GM15510 (cell line): Measurements from ENCODE around the gene GPC4.

ENCODE experiments used
- POLR2A ChIP-seq: IDR thresholded peaks from 3 replicates; pipeline ENCODE4 v1.6.1; 2011; ENCODE audit warnings: borderline replicate concordance; ENCODE audit not compliant: insufficient read length; ENCODE audit errors: extremely low read depth

Gene GPC4

DNA sequence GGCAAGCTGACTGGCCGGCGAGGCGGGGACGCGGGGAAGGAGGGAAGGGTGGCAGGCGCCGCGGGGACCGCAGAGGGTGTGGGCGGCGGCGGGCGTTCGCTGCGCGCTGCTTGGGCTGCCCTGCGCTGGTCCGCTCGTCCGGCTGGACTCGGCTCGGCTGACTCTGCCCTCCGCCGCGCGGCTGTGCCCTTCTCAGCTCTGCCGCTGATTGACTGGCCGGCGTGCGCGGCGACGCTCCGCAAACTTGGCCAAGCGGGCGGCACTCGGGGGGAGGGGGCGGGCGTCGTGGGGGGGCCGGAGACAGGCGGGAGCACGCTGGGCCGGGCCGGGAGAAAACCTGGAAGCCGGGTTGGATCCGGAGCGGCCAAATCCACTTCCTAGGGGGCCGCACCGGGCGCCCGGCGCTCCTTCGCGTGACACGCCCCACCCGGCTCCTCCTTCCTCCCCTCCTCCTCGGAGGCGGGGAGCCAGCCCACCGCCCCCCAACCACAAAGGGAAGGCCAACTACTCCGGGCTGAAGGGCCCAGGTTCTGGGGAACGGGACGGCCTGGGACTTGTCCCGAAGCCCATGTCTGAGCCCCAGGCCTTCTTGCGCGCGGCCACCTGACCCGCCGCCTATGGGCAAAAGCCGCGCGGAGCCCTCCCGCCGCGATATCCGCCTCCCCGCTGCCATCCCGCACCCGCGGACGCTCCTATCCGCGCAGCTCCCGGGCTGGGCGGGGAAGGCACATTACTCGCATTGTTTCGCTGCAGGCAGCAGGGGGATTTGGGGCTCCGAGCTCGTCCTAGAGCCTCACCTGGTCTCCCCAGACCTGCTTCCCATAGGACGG lies at the start of gene GPC4:
GPC4 (minus strand) TSS at position 214 of the 830 bp plus-strand sequence. CDS start 524 bp downstream, outside the sequence.
- TF ChIP-seq POLR2A, result no peak

DNA sequence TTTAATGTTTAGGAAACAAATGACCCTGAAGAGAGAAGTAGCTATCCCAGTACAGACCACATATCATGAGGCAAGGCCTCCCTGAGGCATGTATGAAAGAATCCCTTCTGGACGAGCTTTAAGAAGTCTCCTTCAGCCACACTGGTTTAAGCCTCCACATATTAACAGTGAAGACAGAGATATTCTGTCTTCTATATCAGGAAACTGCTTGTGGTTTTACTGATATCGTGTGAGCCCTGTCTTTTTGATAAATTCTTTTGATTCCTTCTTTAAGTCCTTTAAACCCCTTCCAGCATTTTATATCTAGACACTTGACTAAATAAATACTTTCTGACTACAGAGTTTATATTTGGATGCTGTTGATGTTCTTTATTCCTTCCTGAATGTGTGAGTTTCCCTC lies 45.9 kb upstream of the GPC4 start:
- TF ChIP-seq POLR2A, result no peak

DNA sequence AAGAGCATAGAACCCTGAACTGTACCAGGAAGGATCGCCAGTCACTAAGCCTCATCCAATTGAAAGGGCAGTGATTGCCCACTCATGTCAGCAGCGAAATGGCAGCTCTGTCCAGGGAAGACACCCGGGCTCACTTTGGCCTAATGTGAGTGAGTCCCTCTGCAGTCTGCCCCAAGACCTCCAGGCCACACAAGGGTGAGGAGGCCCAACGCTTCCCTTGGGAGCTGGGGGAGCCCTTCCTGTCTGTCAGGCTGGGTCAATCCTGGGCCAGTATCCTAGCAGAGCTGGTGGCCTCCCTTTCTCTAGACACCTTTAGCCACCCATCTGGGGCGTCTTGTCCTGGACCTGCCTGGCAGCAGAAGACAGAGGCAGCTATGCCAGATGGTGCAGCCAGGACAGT lies 39.6 kb upstream of the GPC4 start:
- no peak for TF ChIP-seq POLR2A

- no peak for TF ChIP-seq POLR2A
Measured at GRCh38 chrX:133454491-133454914, 39.2 kb upstream of the GPC4 start.

DNA sequence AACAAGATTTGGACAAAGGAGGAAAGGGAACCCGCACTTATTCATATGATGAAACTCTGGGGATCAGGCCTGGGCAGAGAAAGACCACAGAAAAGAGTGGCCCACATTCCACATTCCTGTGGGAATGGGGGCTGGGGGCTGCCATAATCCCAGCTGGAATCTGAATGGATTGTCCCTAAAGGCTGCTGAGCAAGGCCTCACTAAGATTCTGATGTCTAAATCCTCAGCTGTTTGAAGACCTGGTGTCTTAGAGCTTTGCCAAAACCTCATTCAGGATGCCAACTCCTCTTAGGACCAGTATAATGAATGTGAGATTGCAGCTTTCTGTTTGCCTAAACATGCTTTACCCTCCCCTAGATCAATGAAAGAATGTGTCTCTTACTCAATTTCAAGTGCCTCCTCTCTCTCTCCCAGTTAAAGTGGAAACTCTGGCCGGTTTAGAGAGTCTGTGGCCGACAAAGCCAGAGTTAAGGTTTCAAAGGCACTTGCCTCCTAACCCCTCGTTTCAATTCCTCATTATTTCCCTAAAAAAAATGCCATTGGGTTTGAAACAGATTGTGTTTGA lies 33.3 kb upstream of the GPC4 start:
- no peak for TF ChIP-seq POLR2A

DNA sequence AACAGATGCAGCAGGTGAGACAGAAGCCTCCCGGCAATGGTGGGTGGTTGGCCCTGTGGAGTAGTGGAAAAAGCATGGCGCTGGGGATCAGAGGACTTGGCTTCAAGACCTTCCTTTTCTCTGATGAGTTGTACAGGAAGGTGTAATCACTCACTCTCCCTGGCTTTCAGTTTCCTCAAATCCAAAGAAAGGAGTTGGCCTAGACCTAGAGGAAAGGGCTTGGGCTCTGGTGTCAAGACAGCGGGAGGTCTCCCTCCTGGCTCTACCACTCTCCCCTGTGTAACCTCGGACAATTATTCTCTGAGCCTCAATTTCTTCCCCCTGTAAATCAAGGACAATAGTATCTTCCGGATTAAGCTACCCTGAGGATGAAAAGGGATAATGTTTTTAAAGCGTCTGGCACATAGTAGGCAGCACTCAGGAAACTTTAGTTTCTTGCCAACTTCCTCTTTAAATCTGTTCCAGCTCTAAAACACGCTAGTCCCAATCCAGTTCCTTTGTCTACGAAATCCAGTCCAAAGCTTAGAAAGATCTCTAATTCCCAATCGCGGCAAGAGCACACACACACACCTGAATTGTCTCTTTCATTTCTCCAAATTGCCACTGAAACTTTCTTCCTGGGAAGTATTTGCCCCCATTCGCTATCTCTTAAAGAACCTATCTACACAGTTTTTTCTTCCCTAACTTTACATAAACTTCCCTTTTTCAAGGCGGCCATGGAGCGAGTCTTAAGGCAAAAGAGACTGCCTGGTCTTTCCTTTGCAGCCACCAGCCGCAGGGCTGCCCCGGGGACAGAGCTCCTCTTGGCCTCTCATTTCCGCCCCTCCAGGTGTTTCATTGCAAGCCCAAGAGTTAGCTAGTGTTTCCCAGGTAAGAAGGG lies 29.9 kb upstream of the GPC4 start:
- TF ChIP-seq POLR2A, result no peak

- TF ChIP-seq POLR2A, result no peak
Measured at GRCh38 chrX:133444196-133444595, 28.9 kb upstream of the GPC4 start.

GRCh38 chrX:133440797-133441163 lies 25.5 kb upstream of the GPC4 start:
- TF ChIP-seq POLR2A, result no peak

GRCh38 chrX:133440081-133440796 lies 24.9 kb upstream of the GPC4 start:
- no peak for TF ChIP-seq POLR2A

GRCh38 chrX:133437766-133438165 lies 22.5 kb upstream of the GPC4 start:
- no peak for TF ChIP-seq POLR2A

- no peak for TF ChIP-seq POLR2A
Measured at GRCh38 chrX:133437356-133437755, 22.1 kb upstream of the GPC4 start.

GRCh38 chrX:133435544-133436124 lies 20.3 kb upstream of the GPC4 start:
- no peak for TF ChIP-seq POLR2A

- no peak for TF ChIP-seq POLR2A
Measured at GRCh38 chrX:133434197-133434820, 19.0 kb upstream of the GPC4 start.

GRCh38 chrX:133419911-133420310 lies 4.6 kb upstream of the GPC4 start:
- no peak for TF ChIP-seq POLR2A

GRCh38 chrX:133418588-133418987 lies 3.3 kb upstream of the GPC4 start:
- no peak for TF ChIP-seq POLR2A

- no peak for TF ChIP-seq POLR2A
Measured at GRCh38 chrX:133417364-133417763, 2.1 kb upstream of the GPC4 start.
